Tibial nerve (tissue), 4 donors: Measurements from ENCODE around the gene TTC17.

Experiments
- CTCF ChIP-seq, 5 experiments: fragments of 200-600 bp in 3 of 5; fragments of 450-650 bp in 2 of 5; sonication (generic) in 3 of 5; IDR thresholded peaks; one replicate each; pipeline ENCODE4 v1.5.1; 2016 to 2019; ENCODE audit warnings: antibody characterized with exemption in 5 of 5, mild to moderate bottlenecking in 3 of 5, moderate library complexity in 2 of 5
- EP300 ChIP-seq, 2 donors: sonication (generic); formaldehyde crosslinking; IDR thresholded peaks; one replicate each; pipeline ENCODE4 v1.6.1; 2017; ENCODE audit warnings: antibody characterized with exemption in 2 of 2, mild to moderate bottlenecking in 1 of 2

- TF ChIP-seq CTCF (IDR thresholded peaks at IDR 0.05) (no peak), EP300 (IDR thresholded peaks at IDR 0.05) (no peak)
Observed at GRCh38 chr11:43316451-43316850, 42.3 kb upstream of the TTC17 start.
